IMR-90 (cell line): ENCODE data around the gene CD46. TPM values are rescaled to one million over a fixed set of nuclear protein-coding genes. Genes with fewer than 3 reads are reported as not detected.

Experiments used
- ATAC-seq: fragments of 200-7000 bp; cut with Tn5 transposase; 2 replicates; pipeline ENCODE4 v1.9.1; 2020; ENCODE audit warnings: low read depth, mild to moderate bottlenecking, moderate library complexity
- BruUV-seq: library from RNA; stranded (reverse); fragments of 400-500 nt; replicated peaks from 2 replicates; lab custom pipeline; 2021; lab: Mats Ljungman, UMichigan
- CTCF ChIA-PET: fragments of 300-600 bp; formaldehyde crosslinking; extraction: SDS; loops from one replicate; lab custom pipeline; 2021; ENCODE audit warnings: antibody characterized with exemption; lab: Yijun Ruan, JAX
- POLR2A ChIA-PET: fragments of 300-600 bp; sonication (Branson Sonifier 250); formaldehyde crosslinking; loops from one replicate; lab custom pipeline; 2022; ENCODE audit warnings: antibody characterized with exemption; ENCODE audit not compliant: unreplicated experiment; lab: Charles Lee
- DNase-seq: peaks from one replicate; pipeline ENCODE4 v3.0.0; 2013
- H2AFZ ChIP-seq: replicated peaks from 2 replicates; pipeline ENCODE3; 2013; ENCODE audit warnings: low read length, mild to moderate bottlenecking; ENCODE audit not compliant: poor library complexity
- H2AK5ac ChIP-seq: 2 replicates; pipeline ENCODE4 v1.6.1; 2013; ENCODE audit warnings: low read depth, low read length, inconsistent platforms
- H2AK9ac ChIP-seq: replicated peaks from 2 replicates; pipeline ENCODE3; 2013; ENCODE audit warnings: mild to moderate bottlenecking, low read depth, low read length, moderate library complexity; ENCODE audit not compliant: poor library complexity
- H2BK120ac ChIP-seq: 2 replicates; pipeline ENCODE4 v1.6.1; 2013; ENCODE audit warnings: low read depth, low read length, inconsistent platforms
- H2BK15ac ChIP-seq: 3 replicates; pipeline ENCODE4 v1.6.1; 2013; ENCODE audit warnings: low read depth, low read length, inconsistent platforms
- H2BK20ac ChIP-seq: 2 replicates; pipeline ENCODE4 v1.6.1; 2013; ENCODE audit warnings: low read depth, mild to moderate bottlenecking, inconsistent platforms, low read length, moderate library complexity
- H2BK5ac ChIP-seq: 2 replicates; pipeline ENCODE4 v1.6.1; 2013; ENCODE audit warnings: mild to moderate bottlenecking, low read depth, low read length, inconsistent platforms; ENCODE audit not compliant: poor library complexity, severe bottlenecking
- H3K14ac ChIP-seq: replicated peaks from 2 replicates; pipeline ENCODE4 v1.6.1; 2013; ENCODE audit warnings: low read depth, low read length, inconsistent platforms
- H3K18ac ChIP-seq: 2 replicates; pipeline ENCODE4 v1.6.1; 2013; ENCODE audit warnings: low read depth, low read length, control low read depth
- H3K23ac ChIP-seq: 2 replicates; pipeline ENCODE4 v1.6.1; 2013; ENCODE audit warnings: low read depth, low read length, inconsistent platforms
- H3K27ac ChIP-seq: 2 replicates; pipeline ENCODE4 v1.5.1; 2013; ENCODE audit warnings: mild to moderate bottlenecking, control low read depth, low read length; ENCODE audit not compliant: insufficient read depth
- H3K27me3 ChIP-seq: 2 replicates; pipeline ENCODE4 v1.6.1; 2013; ENCODE audit warnings: low read length; ENCODE audit not compliant: control insufficient read depth, insufficient read depth
- H3K36me3 ChIP-seq: 2 replicates; pipeline ENCODE4 v1.6.1; 2013; ENCODE audit warnings: low read length, mixed read lengths; ENCODE audit not compliant: control insufficient read depth, insufficient read depth
- H3K4ac ChIP-seq: 2 replicates; pipeline ENCODE4 v1.6.1; 2013; ENCODE audit warnings: low read depth, low read length, inconsistent platforms
- H3K4me1 ChIP-seq: 2 replicates; pipeline ENCODE4 v1.6.1; 2013; ENCODE audit warnings: low read length, mixed read lengths; ENCODE audit not compliant: control insufficient read depth, insufficient read depth
- H3K4me2 ChIP-seq: 2 replicates; pipeline ENCODE4 v1.6.1; 2013; ENCODE audit warnings: low read depth, mild to moderate bottlenecking, control low read depth, low read length, moderate library complexity
- H3K4me3 ChIP-seq: 2 replicates; pipeline ENCODE4 v1.5.1; 2013; ENCODE audit warnings: low read depth, mild to moderate bottlenecking, control low read depth, low read length, moderate library complexity; ENCODE audit not compliant: insufficient read depth
- H3K56ac ChIP-seq: 2 replicates; pipeline ENCODE4 v1.6.1; 2013; ENCODE audit warnings: low read length, inconsistent platforms; ENCODE audit not compliant: insufficient read depth; ENCODE audit errors: extremely low read depth
- H3K79me1 ChIP-seq, 2 experiments: 2 replicates each; pipeline ENCODE4 v1.6.1; 2013; ENCODE audit warnings: low read length in 2 of 2, inconsistent platforms in 1 of 2, low read depth in 1 of 2
- H3K9ac ChIP-seq: 2 replicates; pipeline ENCODE4 v1.6.1; 2013; ENCODE audit warnings: low read depth, low read length, control low read depth
- H3K9me1 ChIP-seq: 2 replicates; pipeline ENCODE4 v1.6.1; 2013; ENCODE audit warnings: low read length, inconsistent platforms; ENCODE audit not compliant: insufficient read depth
- H3K9me3 ChIP-seq: 2 replicates; pipeline ENCODE4 v1.6.1; 2013; ENCODE audit warnings: low read length; ENCODE audit not compliant: control insufficient read depth, insufficient read depth
- H4K20me1 ChIP-seq: 2 replicates; pipeline ENCODE4 v1.6.1; 2013; ENCODE audit warnings: low read length, inconsistent platforms; ENCODE audit not compliant: insufficient read depth
- H4K5ac ChIP-seq: 2 replicates; pipeline ENCODE4 v1.6.1; 2013; ENCODE audit warnings: mild to moderate bottlenecking, low read depth, low read length, control low read depth
- H4K8ac ChIP-seq, 2 experiments: 2 replicates each; pipeline ENCODE4 v1.6.1; 2013; ENCODE audit warnings: low read depth in 2 of 2, low read length in 2 of 2, control low read depth in 1 of 2, inconsistent platforms in 1 of 2
- H4K91ac ChIP-seq: 2 replicates; pipeline ENCODE4 v1.6.1; 2013; ENCODE audit warnings: low read depth, low read length, inconsistent platforms; ENCODE audit not compliant: insufficient read depth
- FOS ChIP-seq: fragments of 150-350 bp; IDR thresholded peaks from 2 replicates; pipeline ENCODE4 v1.6.1; 2016; ENCODE audit warnings: low read depth, low read length
- MXI1 ChIP-seq: IDR thresholded peaks from 2 replicates; pipeline ENCODE4 v1.6.1; 2012; ENCODE audit warnings: low read depth, mild to moderate bottlenecking, low read length, moderate library complexity, borderline replicate concordance
- dilution Hi-C: fragments of 300-500 bp; cut with HindIII; formaldehyde crosslinking; loops from one replicate; pipeline ENCODE4 v1.14.3; 2018; ENCODE audit warnings: low sequenced_read_pairs; ENCODE audit not compliant: unreplicated experiment
- in situ Hi-C: fragments of 300-500 bp; cut with MboI; formaldehyde crosslinking; loops from 3 replicates; pipeline ENCODE4 v1.14.3; 2019; ENCODE audit warnings: low sequenced_read_pairs, inconsistent platforms, mixed read lengths
- intact Hi-C: fragments of 100-400 bp; cut with micrococcal nuclease; formaldehyde crosslinking; loops from 2 replicates; pipeline ENCODE4 v1.10.0; 2022
- polyA plus RNA-seq, 3 experiments: library from polyadenylated mRNA; depleted of rRNA; stranded (reverse); fragments of >200 nt; gene quantifications; 2 replicates each; pipeline ENCODE4 v1.2.3, GENCODE V29; 2012; ENCODE audit warnings: low replicate concordance in 1 of 3
- total RNA-seq: library from RNA; depleted of rRNA; stranded (reverse); fragments of >200 nt; gene quantifications from 2 replicates; pipeline ENCODE4 v1.2.3, GENCODE V29; 2012
- TF ChIP-seq, protein P1 (sequence below): fragments of 150-350 bp; IDR thresholded peaks from 2 replicates; pipeline ENCODE4 v1.6.1; 2016; ENCODE audit warnings: low read depth, mild to moderate bottlenecking, low read length, moderate library complexity, borderline replicate concordance

The CD46 gene
- total and polyA plus RNA-seq, 2 of the 4 experiments (the other 2 are of a cell fraction), result 37.1 to 82.0 TPM

DNA sequence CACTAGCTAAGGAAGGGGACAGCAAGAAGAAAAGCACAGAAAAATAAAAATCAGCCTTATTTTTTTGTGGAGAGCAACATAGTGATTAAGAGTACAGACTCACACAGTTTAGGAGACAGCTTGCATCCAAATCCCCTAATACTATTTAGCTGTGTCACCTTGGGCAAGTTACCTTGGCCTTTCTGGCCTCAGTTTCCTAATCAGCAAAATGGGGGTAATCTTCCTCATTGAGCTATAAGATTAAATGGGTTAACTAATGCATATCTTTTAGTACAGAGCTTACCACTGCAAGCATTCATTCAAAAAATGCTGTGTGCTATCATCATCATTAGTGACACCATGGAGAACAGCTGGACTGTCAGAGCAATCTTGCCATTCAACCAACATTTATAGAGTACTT, 77.7 kb downstream of the CD46 start:
- H2AK9ac ChIP-seq, result no peak overlapping the region

More for the DNA sequence above, 77.7 kb downstream of the CD46 start:
- ATAC-seq (no peak), DNase-seq (no peak)
- no peak overlapping the region for H3K9ac ChIP-seq
- no peaks in the 10 kb centered on the region for H3K36me3 ChIP-seq
- H2BK20ac ChIP-seq, result no peak overlapping the region
- H2BK120ac ChIP-seq, result no peak overlapping the region
- H3K18ac ChIP-seq, result no peak overlapping the region
- H2AFZ ChIP-seq, result no peak overlapping the region
- H3K23ac ChIP-seq, result no peak overlapping the region
- TF ChIP-seq FOS, result no peak
- TF ChIP-seq, protein P1, sequence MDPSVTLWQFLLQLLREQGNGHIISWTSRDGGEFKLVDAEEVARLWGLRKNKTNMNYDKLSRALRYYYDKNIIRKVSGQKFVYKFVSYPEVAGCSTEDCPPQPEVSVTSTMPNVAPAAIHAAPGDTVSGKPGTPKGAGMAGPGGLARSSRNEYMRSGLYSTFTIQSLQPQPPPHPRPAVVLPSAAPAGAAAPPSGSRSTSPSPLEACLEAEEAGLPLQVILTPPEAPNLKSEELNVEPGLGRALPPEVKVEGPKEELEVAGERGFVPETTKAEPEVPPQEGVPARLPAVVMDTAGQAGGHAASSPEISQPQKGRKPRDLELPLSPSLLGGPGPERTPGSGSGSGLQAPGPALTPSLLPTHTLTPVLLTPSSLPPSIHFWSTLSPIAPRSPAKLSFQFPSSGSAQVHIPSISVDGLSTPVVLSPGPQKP, result no peak
- TF ChIP-seq MXI1, result no peak
- no peaks in the 10 kb centered on the region for H4K20me1 ChIP-seq
- H3K4me2 ChIP-seq, result no peak overlapping the region
- BruUV-seq, result no TSS peak
- no peak overlapping the region for H3K4me3 ChIP-seq
- dilution Hi-C loops (no loop called here), intact Hi-C loops (no loop called here), in situ Hi-C loops (loop anchor here (5.0 to 10.0 kb wide), 2 partner anchors 38 to 135 kb away; no protein-coding TSS in a partner anchor)
- H2BK5ac ChIP-seq, result no peak overlapping the region
- ChIA-PET CTCF (interaction anchor here (0.8 to 2.8 kb wide), 9 partner anchors 10 to 168 kb away, joined by 3 to 30 read pairs (median 5); no protein-coding TSS in a partner anchor), POLR2A (no interaction called here)
- H4K8ac ChIP-seq, result no peak overlapping the region
- H3K27ac ChIP-seq, result no peak overlapping the region
- H3K79me1 ChIP-seq, result peaks cover under 1 to 8% of the 10 kb centered on the region in 2 experiments; a peak in 2 of 4 replicates
- H2AK5ac ChIP-seq, result no peak overlapping the region
- H3K14ac ChIP-seq, result no peak overlapping the region
- no peak overlapping the region for H3K4ac ChIP-seq
- H3K9me3 ChIP-seq, result no peaks in the 10 kb centered on the region
- no peak overlapping the region for H4K5ac ChIP-seq
- H2BK15ac ChIP-seq, result no peak overlapping the region
- H3K9me1 ChIP-seq, result no peaks in the 10 kb centered on the region
- H3K27me3 ChIP-seq, result no peaks in the 10 kb centered on the region
- peaks cover 22% of the 10 kb centered on the region for H3K4me1 ChIP-seq
- no peak overlapping the region for H4K91ac ChIP-seq
- no peak overlapping the region for H3K56ac ChIP-seq
